GM18511 (cell line): Measurements from ENCODE around the gene SLC25A27.

Experiments used
- ATAC-seq: cut with Tn5 transposase; IDR thresholded peaks from one replicate; pipeline ENCODE4 v1.9.1; 2021; ENCODE audit warnings: mild to moderate bottlenecking, moderate library complexity; ENCODE audit not compliant: unreplicated experiment

SLC25A27 gene

GRCh38 chr6:46648869-46649492 is 3.8 kb upstream of the SLC25A27 start:
- ATAC-seq = no peak

GRCh38 chr6:46651006-46651405 is 1.8 kb upstream of the SLC25A27 start:
- no peak for ATAC-seq

GRCh38 chr6:46651816-46652215 is 959 bp upstream of the SLC25A27 start:
- no peak for ATAC-seq

GRCh38 chr6:46652232-46652602 is 558 bp upstream of the SLC25A27 start:
- ATAC-seq = no peak

GRCh38 chr6:46653439-46654195 is 842 bp downstream of the SLC25A27 start:
- ATAC-seq = no peak

GRCh38 chr6:46655803-46656202 is 3.0 kb downstream of the SLC25A27 start:
- no peak for ATAC-seq

GRCh38 chr6:46657642-46658041 is 4.9 kb downstream of the SLC25A27 start:
- ATAC-seq = no peak

- no peak for ATAC-seq
These were observed 8.7 kb downstream of the SLC25A27 start for GRCh38 chr6:46661483-46661882.

GRCh38 chr6:46667377-46667776 is 14.6 kb downstream of the SLC25A27 start:
- no peak for ATAC-seq

- no peak for ATAC-seq
These were observed 21.6 kb downstream of the SLC25A27 start for GRCh38 chr6:46674410-46674809.

GRCh38 chr6:46676604-46677313 is 24.0 kb downstream of the SLC25A27 start:
- no peak for ATAC-seq

- ATAC-seq = peak; percentile 46
These were observed 24.5 kb downstream of the SLC25A27 start for GRCh38 chr6:46677314-46677654.

- ATAC-seq = no peak
These were observed 32.0 kb downstream of the SLC25A27 start for GRCh38 chr6:46684771-46685170.

- ATAC-seq = no peak
These were observed 34.9 kb downstream of the SLC25A27 start, which contains the start of gene TDRD6 for GRCh38 chr6:46687619-46688097. Gene TDRD6, plus strand, starts transcription at chr6:46687885. Its CDS starts 244 bp downstream, at chr6:46688129.

GRCh38 chr6:46688117-46688965 is 35.6 kb downstream of the SLC25A27 start:
- no peak for ATAC-seq

GRCh38 chr6:46688966-46689335 is 36.2 kb downstream of the SLC25A27 start:
- no peak for ATAC-seq

- ATAC-seq = no peak
These were observed 36.9 kb downstream of the SLC25A27 start for GRCh38 chr6:46689657-46690056.

GRCh38 chr6:46690141-46690755 is 37.5 kb downstream of the SLC25A27 start:
- ATAC-seq = no peak

GRCh38 chr6:46690911-46691451 is 38.2 kb downstream of the SLC25A27 start:
- ATAC-seq = no peak

- no peak for ATAC-seq
These were observed 47.2 kb downstream of the SLC25A27 start for GRCh38 chr6:46699970-46700369.
